HEK293T (cell line): ENCODE measurements around the gene OLFM1.

Source experiments
- CTCF ChIA-PET: fragments of 350-600 bp; formaldehyde crosslinking; extraction: SDS; loops from one replicate; lab custom pipeline; 2021; ENCODE audit warnings: antibody characterized with exemption, inconsistent platforms; lab: Yijun Ruan, JAX
- POLR2A ChIA-PET: fragments of 350-600 bp; formaldehyde crosslinking; extraction: SDS; loops from one replicate; lab custom pipeline; 2020; ENCODE audit warnings: antibody characterized with exemption, inconsistent platforms; lab: Yijun Ruan, JAX
- DNase-seq: peaks from one replicate; pipeline ENCODE4 v3.0.0; 2012; ENCODE audit warnings: mixed read lengths; ENCODE audit errors: extremely low spot score
- ARNT ChIP-seq: fragments of 450-650 bp; IDR thresholded peaks from 2 replicates; pipeline ENCODE4 v1.6.1; 2017; ENCODE audit warnings: mild to moderate bottlenecking
- BHLHE40 ChIP-seq: fragments of 450-650 bp; IDR thresholded peaks from 2 replicates; pipeline ENCODE4 v1.6.1; 2016; ENCODE audit warnings: mild to moderate bottlenecking, moderate library complexity, borderline replicate concordance
- CTBP1 ChIP-seq: fragments of 450-650 bp; IDR thresholded peaks from 2 replicates; pipeline ENCODE4 v1.6.1; 2016; ENCODE audit warnings: borderline replicate concordance
- ELF4 ChIP-seq: fragments of 450-650 bp; IDR thresholded peaks from 2 replicates; pipeline ENCODE4 v1.6.1; 2017; ENCODE audit warnings: antibody characterized with exemption
- FOXA1 ChIP-seq: fragments of 450-650 bp; IDR thresholded peaks from 2 replicates; pipeline ENCODE4 v1.6.1; 2016; ENCODE audit warnings: mild to moderate bottlenecking
- FOXK2 ChIP-seq: fragments of 450-650 bp; IDR thresholded peaks from 2 replicates; pipeline ENCODE4 v1.6.1; 2016; ENCODE audit warnings: mild to moderate bottlenecking
- FOXM1 ChIP-seq: fragments of 450-650 bp; IDR thresholded peaks from 2 replicates; pipeline ENCODE4 v1.6.1; 2017; ENCODE audit warnings: mild to moderate bottlenecking, borderline replicate concordance
- HDGF ChIP-seq: fragments of 450-650 bp; IDR thresholded peaks from 2 replicates; pipeline ENCODE4 v1.6.1; 2017; ENCODE audit warnings: antibody characterized with exemption, borderline replicate concordance
- L3MBTL2 ChIP-seq: fragments of 450-650 bp; conservative IDR thresholded peaks from 2 replicates; pipeline ENCODE4 v1.6.1; 2016; ENCODE audit warnings: mild to moderate bottlenecking
- LEF1 ChIP-seq: fragments of 450-650 bp; IDR thresholded peaks from 2 replicates; pipeline ENCODE4 v1.6.1; 2017; ENCODE audit warnings: mild to moderate bottlenecking, borderline replicate concordance
- NFRKB ChIP-seq: fragments of 450-650 bp; IDR thresholded peaks from 2 replicates; pipeline ENCODE4 v1.6.1; 2016; ENCODE audit warnings: mild to moderate bottlenecking, moderate library complexity
- PKNOX1 ChIP-seq: fragments of 450-650 bp; IDR thresholded peaks from 2 replicates; pipeline ENCODE4 v1.6.1; 2016
- SP1 ChIP-seq: fragments of 450-650 bp; IDR thresholded peaks from 2 replicates; pipeline ENCODE4 v1.6.1; 2017
- SUZ12 ChIP-seq: fragments of 450-650 bp; IDR thresholded peaks from 2 replicates; pipeline ENCODE4 v1.6.1; 2016; ENCODE audit warnings: mild to moderate bottlenecking
- TARDBP ChIP-seq: fragments of 450-650 bp; IDR thresholded peaks from 2 replicates; pipeline ENCODE4 v1.6.1; 2016
- ZNF384 ChIP-seq: fragments of 450-650 bp; IDR thresholded peaks from 2 replicates; pipeline ENCODE4 v1.6.1; 2016

The OLFM1 gene

GRCh38 chr9:135081264-135081660 is 6.2 kb upstream of the OLFM1 start:
- TF ChIP-seq SP1 (no peak), FOXK2 (no peak), LEF1 (no peak), HDGF (no peak), FOXM1 (no peak), ZNF384 (no peak), TARDBP (no peak), PKNOX1 (no peak), NFRKB (no peak)
- ChIA-PET CTCF (no interaction called here), POLR2A (no interaction called here)
- no peak for DNase-seq

DNA sequence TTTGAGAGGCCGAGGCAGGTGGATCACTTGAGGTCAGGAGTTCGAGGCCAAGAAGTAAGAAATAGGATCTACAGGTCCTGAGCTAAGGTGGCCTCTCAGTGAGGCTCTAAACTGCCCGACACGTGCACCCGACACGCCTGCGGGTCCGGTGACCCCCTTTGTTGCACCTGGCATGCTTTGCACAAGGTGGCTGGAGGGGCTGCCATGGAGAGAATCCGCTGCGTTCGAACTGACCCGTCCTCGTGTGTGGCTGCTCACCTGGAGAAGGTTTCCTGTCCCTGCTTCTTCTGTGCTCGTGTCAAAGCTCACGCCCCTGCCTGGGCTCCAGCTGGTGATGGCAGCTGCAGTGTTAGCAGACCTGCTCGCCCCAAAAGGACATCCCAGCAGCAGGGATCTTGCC is 5.7 kb upstream of the OLFM1 start:
- DNase-seq, result no peak
- CTCF ChIA-PET, result no interaction called here
- POLR2A ChIA-PET, result no interaction called here
- TF ChIP-seq FOXM1 (no peak), TARDBP (no peak), SP1 (no peak), ARNT (no peak), CTBP1 (no peak), HDGF (no peak), LEF1 (no peak), FOXK2 (no peak), SUZ12 (no peak), L3MBTL2 (no peak), PKNOX1 (no peak), FOXA1 (no peak), NFRKB (no peak), ZNF384 (no peak), ELF4 (no peak), BHLHE40 (no peak)

DNA sequence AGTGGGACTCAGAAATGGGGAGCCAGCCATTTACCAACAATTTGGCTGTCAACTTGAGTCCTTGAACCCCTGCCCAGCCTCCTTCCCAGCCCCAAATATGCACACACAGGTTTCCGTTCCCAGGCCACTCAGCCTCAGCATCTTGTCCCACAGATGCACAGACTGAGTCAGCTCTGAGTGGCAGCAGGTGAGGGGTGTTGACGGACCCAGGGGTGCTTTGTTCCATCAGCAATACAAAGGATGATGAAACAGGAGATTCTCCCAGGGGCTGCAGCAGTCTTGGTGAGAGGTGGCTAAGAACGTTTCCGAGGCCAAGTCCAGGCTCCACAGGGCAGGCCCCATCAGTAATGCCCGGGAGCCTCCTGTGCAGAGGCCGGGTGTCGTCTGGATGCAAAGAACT is 4.9 kb upstream of the OLFM1 start:
- no peak for DNase-seq
- no peak for TF ChIP-seq TARDBP
- no peak for TF ChIP-seq FOXM1
- no peak for TF ChIP-seq PKNOX1
- no peak for TF ChIP-seq FOXK2
- TF ChIP-seq ZNF384, result no peak
- TF ChIP-seq SP1, result no peak
- no peak for TF ChIP-seq NFRKB
- no peak for TF ChIP-seq ELF4
- no peak for TF ChIP-seq LEF1
- no peak for TF ChIP-seq L3MBTL2
- no peak for TF ChIP-seq ARNT
- no peak for TF ChIP-seq HDGF
- TF ChIP-seq SUZ12, result no peak
- no peak for TF ChIP-seq BHLHE40
- CTCF ChIA-PET, result no interaction called here
- POLR2A ChIA-PET, result no interaction called here

DNA sequence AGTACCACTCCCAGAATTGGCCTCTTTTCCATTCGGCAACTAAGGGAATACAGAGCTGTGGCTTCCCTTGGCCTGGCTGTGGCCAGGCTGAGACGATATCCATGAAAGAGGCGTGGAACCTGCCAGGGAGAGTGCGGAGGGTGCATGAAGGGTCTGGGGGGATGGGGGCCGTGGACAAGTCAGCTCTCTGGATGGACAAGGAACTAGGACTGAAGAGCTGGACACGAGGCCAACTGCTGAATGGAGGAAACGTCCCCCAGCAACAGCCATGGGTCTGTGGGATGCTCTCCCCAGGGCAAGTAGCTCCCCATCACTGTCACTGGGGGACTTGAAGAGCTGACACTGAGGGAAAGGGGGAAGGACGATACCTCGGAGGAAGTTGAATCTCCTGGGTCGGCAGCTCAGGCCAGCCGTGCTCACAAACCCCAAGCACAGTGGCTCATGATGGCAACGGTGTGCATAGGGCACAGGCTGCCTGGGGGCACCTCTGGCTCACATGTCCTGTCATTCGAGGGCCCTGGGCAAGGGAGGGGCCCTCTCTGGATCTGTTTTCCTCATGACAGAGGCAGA is 4.1 kb upstream of the OLFM1 start:
- TF ChIP-seq SP1 (no peak), CTBP1 (no peak), PKNOX1 (no peak), ZNF384 (no peak), LEF1 (no peak), ELF4 (no peak), BHLHE40 (no peak), NFRKB (no peak), ARNT (no peak), SUZ12 (no peak), FOXM1 (no peak), TARDBP (no peak), FOXK2 (no peak), L3MBTL2 (no peak)
- DNase-seq, result no peak
- CTCF ChIA-PET, result interaction anchor here (0.6 kb wide), 1 partner anchor 73 kb away, joined by 3 read pairs; no protein-coding TSS in a partner anchor
- POLR2A ChIA-PET, result no interaction called here

DNA sequence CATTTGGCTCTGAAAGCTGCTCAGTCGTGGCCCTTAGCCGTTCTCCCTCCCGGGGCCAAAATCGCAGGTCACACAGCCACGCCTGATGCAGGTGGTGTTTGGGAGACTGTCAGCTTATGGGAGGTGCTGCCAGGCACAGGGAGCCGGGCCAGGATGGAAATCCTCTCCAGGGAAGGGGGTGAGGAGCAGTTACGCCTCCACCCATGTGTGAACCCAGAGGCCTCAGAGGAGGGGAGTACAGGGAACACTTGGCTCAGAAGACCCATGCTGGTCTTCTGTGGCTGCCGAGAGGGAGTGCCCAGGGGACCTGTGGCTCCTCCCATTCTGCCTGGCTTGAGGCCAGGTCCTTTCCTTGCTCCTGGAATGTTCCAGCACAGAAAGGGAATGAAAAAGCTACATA is 3.6 kb upstream of the OLFM1 start:
- ChIA-PET POLR2A (no interaction called here), CTCF (interaction anchor here (0.6 to 0.9 kb wide), 2 partner anchors 72 to 329 kb away, joined by 3 to 8 read pairs; no protein-coding TSS in a partner anchor)
- TF ChIP-seq FOXA1, result no peak
- TF ChIP-seq LEF1, result no peak
- TF ChIP-seq FOXM1, result no peak
- no peak for TF ChIP-seq ARNT
- TF ChIP-seq ZNF384, result no peak
- no peak for TF ChIP-seq BHLHE40
- no peak for TF ChIP-seq CTBP1
- TF ChIP-seq SP1, result no peak
- no peak for TF ChIP-seq NFRKB
- TF ChIP-seq FOXK2, result no peak
- DNase-seq, result no peak

GRCh38 chr9:135084262-135084661 is 3.2 kb upstream of the OLFM1 start:
- POLR2A ChIA-PET, result no interaction called here
- CTCF ChIA-PET, result interaction anchor here (0.9 kb wide), 1 partner anchor 328 kb away, joined by 8 read pairs; no protein-coding TSS in a partner anchor
- no peak for TF ChIP-seq SUZ12
- TF ChIP-seq ARNT, result no peak
- TF ChIP-seq NFRKB, result no peak
- no peak for TF ChIP-seq ELF4
- TF ChIP-seq TARDBP, result no peak
- no peak for TF ChIP-seq LEF1
- no peak for TF ChIP-seq FOXM1
- no peak for TF ChIP-seq FOXK2
- no peak for TF ChIP-seq L3MBTL2
- TF ChIP-seq ZNF384, result no peak
- TF ChIP-seq PKNOX1, result no peak
- no peak for TF ChIP-seq FOXA1
- no peak for TF ChIP-seq BHLHE40
- no peak for TF ChIP-seq HDGF
- no peak for TF ChIP-seq CTBP1
- no peak for TF ChIP-seq SP1
- no peak for DNase-seq
